HG03565 (cell line): Measurements from ENCODE around the gene TGFB2.

Experiments used
- ATAC-seq: cut with Tn5 transposase; IDR thresholded peaks from one replicate; pipeline ENCODE4 v1.9.1; 2021; ENCODE audit warnings: mild to moderate bottlenecking, moderate library complexity; ENCODE audit not compliant: unreplicated experiment

Gene TGFB2

GRCh38 chr1:218330043-218330623, 15.0 kb upstream of the TGFB2 start:
- ATAC-seq, result peak; percentile 62

- ATAC-seq, result no peak
Observed at GRCh38 chr1:218332416-218332815, 12.7 kb upstream of the TGFB2 start.

GRCh38 chr1:218336328-218336727, 8.8 kb upstream of the TGFB2 start:
- ATAC-seq, result no peak

GRCh38 chr1:218339267-218339831, 5.8 kb upstream of the TGFB2 start:
- peak; percentile 64 for ATAC-seq

GRCh38 chr1:218341325-218341724, 3.8 kb upstream of the TGFB2 start:
- ATAC-seq, result no peak

- ATAC-seq, result no peak
Observed at GRCh38 chr1:218342091-218342490, 3.0 kb upstream of the TGFB2 start.

- peak; percentile 47 for ATAC-seq
Observed at GRCh38 chr1:218345673-218346390, 696 bp downstream of the TGFB2 start.

- ATAC-seq, result no peak
Observed at GRCh38 chr1:218346391-218347204, 1.5 kb downstream of the TGFB2 start.

GRCh38 chr1:218347336-218347722, 2.2 kb downstream of the TGFB2 start:
- ATAC-seq, result no peak

GRCh38 chr1:218347723-218348627, 2.8 kb downstream of the TGFB2 start:
- ATAC-seq, result no peak

GRCh38 chr1:218348628-218349071, 3.5 kb downstream of the TGFB2 start:
- ATAC-seq, result no peak

- no peak for ATAC-seq
Observed at GRCh38 chr1:218349348-218350034, 4.4 kb downstream of the TGFB2 start.

- no peak for ATAC-seq
Observed at GRCh38 chr1:218350035-218350525, 4.9 kb downstream of the TGFB2 start.

GRCh38 chr1:218350801-218351266, 5.7 kb downstream of the TGFB2 start:
- no peak for ATAC-seq

- peak; percentile 50 for ATAC-seq
Observed at GRCh38 chr1:218351391-218352074, 6.4 kb downstream of the TGFB2 start.

- no peak for ATAC-seq
Observed at GRCh38 chr1:218352075-218352438, 6.9 kb downstream of the TGFB2 start.

GRCh38 chr1:218353656-218354055, 8.5 kb downstream of the TGFB2 start:
- ATAC-seq, result no peak

GRCh38 chr1:218355278-218355677, 10.1 kb downstream of the TGFB2 start:
- ATAC-seq, result no peak
